ENCODE data around the gene TP73. TPM values are rescaled to one million over a fixed set of nuclear protein-coding genes. Genes with fewer than 3 reads are reported as not detected.

Gene TP73
- total RNA-seq, 3 donors from 2014 or later: 0.12 to 0.63 (median 0.51) TPM

DNA sequence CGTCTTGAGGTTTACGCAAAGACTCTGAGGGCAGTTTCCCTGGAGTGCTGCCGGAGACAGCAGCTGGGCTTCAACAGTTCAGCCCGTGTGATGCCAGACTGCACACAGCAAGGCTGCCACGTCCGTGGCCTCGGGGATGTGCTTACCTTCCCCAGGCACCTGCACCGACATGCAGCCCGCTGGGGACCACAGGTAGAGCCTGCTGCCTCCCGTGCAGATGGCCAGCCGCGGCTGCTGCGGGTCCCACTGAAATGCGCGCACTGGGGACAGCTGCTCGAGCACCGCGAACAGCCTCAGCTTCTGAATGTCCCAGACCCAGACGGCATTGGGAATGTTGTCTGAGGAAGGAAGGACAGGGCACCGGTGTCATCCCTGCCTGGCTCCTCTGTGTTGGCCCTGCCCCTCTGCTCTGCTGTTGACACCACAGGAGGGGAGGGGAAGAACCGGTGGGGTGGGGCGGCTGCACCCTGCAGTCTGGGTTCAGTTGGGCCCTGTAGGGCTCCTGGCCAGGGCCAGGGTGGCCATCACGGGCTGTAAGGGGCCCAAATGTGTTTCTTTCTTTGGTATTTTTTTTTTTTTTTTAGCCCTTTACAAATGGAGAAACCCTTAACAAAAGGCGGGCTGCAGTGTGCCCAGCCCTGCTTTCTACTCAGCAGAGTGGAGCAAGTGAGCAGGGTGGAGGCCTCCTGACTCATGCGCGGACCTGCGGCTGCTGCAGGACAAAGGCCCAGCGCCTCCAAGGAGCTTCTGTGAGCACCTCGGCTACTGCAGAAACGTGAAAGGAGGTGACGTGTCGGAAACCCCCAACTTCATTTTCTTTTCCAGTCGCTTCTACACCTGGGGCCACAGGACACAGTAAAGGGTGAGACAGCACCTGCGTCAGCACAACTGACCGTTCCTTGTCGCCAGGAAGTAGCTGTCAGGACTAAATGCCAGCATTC is 20.7 kb upstream of the TP73 start:
- ATAC-seq (no peak), DNase-seq (peak in 1 of 3 donors; percentile 50)
- TF ChIP-seq, protein P1, sequence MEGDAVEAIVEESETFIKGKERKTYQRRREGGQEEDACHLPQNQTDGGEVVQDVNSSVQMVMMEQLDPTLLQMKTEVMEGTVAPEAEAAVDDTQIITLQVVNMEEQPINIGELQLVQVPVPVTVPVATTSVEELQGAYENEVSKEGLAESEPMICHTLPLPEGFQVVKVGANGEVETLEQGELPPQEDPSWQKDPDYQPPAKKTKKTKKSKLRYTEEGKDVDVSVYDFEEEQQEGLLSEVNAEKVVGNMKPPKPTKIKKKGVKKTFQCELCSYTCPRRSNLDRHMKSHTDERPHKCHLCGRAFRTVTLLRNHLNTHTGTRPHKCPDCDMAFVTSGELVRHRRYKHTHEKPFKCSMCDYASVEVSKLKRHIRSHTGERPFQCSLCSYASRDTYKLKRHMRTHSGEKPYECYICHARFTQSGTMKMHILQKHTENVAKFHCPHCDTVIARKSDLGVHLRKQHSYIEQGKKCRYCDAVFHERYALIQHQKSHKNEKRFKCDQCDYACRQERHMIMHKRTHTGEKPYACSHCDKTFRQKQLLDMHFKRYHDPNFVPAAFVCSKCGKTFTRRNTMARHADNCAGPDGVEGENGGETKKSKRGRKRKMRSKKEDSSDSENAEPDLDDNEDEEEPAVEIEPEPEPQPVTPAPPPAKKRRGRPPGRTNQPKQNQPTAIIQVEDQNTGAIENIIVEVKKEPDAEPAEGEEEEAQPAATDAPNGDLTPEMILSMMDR (IDR thresholded peaks at IDR 0.05): no peak
- Histone ChIP-seq H3K36me3 (ENCODE audit: low read depth) (peaks cover 14% of the 10 kb centered on the region), H3K4me1 (ENCODE audit: low read depth) (no peaks in the 10 kb centered on the region), H3K9me3 (no peaks in the 10 kb centered on the region), H3K4me3 (no peak overlapping the region)
- intact Hi-C loops (cut with DNase I, micrococcal nuclease): no loop called here

DNA sequence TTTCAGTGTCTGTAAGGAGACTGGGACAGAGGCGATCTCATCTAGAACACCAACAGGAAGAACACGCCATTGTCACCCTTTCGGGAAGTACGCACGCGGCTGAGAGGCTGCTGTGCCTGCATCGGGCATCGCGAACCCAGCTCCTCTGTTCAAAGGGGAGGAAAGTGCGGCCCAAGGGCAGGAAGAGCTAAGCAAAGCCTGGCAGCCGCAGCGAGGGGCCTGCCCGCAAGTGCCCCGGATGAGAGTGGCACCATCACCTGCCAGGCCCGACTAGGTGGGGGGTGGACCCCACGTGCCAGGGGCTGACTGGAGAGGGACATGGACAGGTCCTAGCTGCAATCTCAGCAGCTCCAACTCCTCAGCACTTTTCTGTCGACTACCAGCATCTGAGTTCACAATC is 20.0 kb upstream of the TP73 start:
- TF ChIP-seq, protein P1 (IDR thresholded peaks at IDR 0.05): no peak
- intact Hi-C loops (cut with DNase I, micrococcal nuclease): no loop called here
- DNase-seq: peak in 1 of 3 donors; percentile 31
- no peak for ATAC-seq
- H3K36me3 ChIP-seq (ENCODE audit: low read depth): peaks cover 14% of the 10 kb centered on the region
- no peaks in the 10 kb centered on the region for H3K4me1 ChIP-seq (ENCODE audit: low read depth)
- no peaks in the 10 kb centered on the region for H3K9me3 ChIP-seq
- H3K4me3 ChIP-seq: no peak overlapping the region

DNA sequence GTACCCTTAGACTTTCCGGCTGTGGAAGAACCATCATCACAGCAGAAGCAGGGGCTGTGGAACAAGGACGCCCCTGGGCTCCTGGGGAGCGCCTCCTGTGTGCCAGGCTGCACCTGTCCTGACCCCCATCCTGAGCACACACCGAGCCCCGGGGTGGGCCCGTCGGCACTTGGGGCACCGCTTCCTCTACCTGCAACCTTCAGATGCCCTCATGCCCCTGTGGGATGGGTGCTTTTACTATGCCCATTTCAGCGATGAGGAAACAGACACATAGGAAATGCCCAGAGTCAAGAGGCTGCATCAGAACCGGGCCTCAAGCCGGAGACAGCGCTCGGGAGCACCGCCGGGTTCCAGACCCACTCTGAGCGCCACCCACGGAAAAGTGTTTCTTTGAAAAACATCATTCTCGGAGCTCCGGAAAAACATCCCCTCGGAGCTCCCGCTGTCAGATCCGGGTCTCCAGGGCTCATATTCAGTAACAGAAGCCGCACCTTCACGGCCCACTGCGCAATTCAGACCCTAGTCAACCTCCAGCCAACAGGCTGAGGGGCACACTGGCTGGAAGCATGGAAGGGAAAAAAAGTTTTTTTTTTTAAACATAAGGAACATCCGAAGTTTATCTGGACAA is 19.5 kb upstream of the TP73 start:
- Histone ChIP-seq H3K9me3 (no peaks in the 10 kb centered on the region), H3K36me3 (ENCODE audit: low read depth) (peaks cover 14% of the 10 kb centered on the region)

DNA sequence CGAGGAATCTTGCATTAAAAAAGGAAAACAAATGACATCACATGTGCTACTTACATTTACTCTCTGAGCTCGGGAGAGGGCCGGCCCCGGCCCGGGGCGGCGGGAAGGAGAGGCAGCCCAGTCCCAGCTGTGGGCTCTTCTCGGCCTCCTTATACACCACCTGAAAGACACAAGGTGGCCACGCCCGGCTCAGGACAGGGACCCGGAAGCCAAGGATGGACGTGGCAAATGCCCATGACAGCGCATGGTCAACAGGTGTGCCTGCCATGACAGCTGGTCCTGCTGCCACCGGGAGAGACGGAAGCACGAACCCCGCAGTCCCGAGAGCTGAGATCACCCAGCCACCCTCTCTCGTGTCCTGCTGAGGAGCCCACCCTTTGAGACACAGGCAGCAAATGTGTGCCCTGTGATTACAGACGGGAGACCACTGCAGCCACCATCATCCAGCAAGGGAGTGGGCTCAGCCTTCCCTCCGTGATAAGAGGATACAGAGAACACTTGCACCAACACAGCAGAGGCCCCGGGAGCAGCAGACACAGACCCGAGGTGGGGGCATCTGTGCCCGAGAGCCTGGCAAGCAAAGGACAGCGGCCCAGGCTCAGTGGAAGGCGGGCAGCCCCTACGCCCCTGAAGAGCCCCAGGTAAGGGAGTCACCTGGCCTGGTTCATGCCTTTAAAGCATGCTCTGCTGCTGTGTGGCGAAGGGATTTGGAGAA is 18.8 kb upstream of the TP73 start:
- TF ChIP-seq, protein P1 (IDR thresholded peaks at IDR 0.05): no peak
- DNase-seq: peak in 1 of 3 donors; percentile 41
- Histone ChIP-seq H3K9me3 (no peaks in the 10 kb centered on the region), H3K4me1 (ENCODE audit: low read depth) (no peaks in the 10 kb centered on the region), H3K36me3 (ENCODE audit: low read depth) (peaks cover 14% of the 10 kb centered on the region), H3K4me3 (no peak overlapping the region)
- ATAC-seq: no peak
- intact Hi-C loops (cut with DNase I, micrococcal nuclease): no loop called here

More for the DNA sequence above, 19.5 kb upstream of the TP73 start:
- ATAC-seq (no peak), DNase-seq (peak in 1 of 3 donors; percentile 22)
- TF ChIP-seq, protein P1 (IDR thresholded peaks at IDR 0.05): no peak
- Histone ChIP-seq H3K4me3 (no peak overlapping the region), H3K4me1 (ENCODE audit: low read depth) (no peaks in the 10 kb centered on the region)
- intact Hi-C loops (cut with DNase I, micrococcal nuclease): no loop called here

DNA sequence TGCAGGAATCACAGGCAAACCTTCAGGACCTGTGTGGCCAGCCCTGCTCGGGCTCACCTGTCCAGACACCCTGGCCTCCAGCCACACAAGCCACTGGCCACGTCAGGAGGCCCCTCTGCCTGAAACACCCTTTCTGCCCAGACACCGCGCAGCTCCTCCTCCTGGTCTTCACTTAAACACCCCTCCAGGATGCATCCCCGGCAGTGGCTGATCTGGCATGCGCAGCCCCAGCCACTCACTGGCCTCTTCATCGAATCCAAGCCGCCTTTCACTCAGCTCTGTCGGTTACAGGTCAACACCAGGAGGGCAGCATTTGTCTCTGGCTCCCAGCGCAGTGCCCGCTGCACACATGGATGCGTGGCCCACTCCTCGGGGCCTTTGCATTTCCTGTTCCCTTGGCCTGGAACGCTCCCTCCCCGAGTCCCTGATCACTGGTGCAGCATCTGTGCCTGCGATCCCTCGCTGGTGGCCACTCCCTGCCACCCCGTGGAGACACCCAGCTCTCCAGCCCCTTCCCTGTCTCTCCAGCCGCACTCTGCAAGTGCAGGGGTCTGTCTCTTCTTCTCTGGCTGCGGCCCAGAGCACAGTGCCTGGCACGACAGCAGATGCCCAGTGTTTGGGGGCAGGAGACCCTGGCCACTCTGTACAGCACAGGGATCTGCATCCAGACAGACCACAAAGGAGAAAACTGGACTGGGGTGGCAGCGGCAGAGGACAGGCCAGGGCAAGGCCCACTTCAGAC is 18.1 kb upstream of the TP73 start:
- TF ChIP-seq, protein P1 (IDR thresholded peaks at IDR 0.05): no peak
- peaks cover 11% of the 10 kb centered on the region for H3K36me3 ChIP-seq (ENCODE audit: low read depth)
- DNase-seq: peak in 1 of 3 donors; percentile 37
- H3K4me1 ChIP-seq (ENCODE audit: low read depth): no peaks in the 10 kb centered on the region
- intact Hi-C loops (cut with DNase I, micrococcal nuclease): no loop called here
- H3K4me3 ChIP-seq: no peak overlapping the region
- no peaks in the 10 kb centered on the region for H3K9me3 ChIP-seq
- no peak for ATAC-seq
